ENCODE data around the gene MARS1.

Gene MARS1

DNA sequence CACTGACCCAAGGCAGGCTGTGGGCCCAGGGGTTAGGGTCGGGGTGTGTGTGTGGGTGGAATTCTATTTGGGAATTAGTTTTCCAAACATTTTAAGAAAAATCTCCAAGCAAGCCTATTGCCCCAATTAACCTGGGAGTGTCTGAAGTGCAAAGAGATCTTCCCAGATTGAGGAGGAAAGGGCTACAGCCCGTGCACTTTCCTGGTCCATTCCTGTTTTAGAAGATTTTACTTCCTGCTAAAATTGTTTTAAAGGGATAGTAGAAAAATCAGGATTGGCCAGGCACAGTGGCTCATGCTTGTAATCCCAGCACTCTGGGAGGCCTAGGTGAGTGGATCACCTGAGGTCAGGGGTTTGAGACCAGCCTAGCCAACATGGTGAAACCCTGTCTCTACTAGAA, 53.8 kb downstream of the MARS1 start:
- DNase-seq = no peak
- TF ChIP-seq GATA1 (IDR thresholded peaks at IDR 0.05; ENCODE audit: low read depth, low read length) (no peak), POLR2A (IDR thresholded peaks at IDR 0.05; ENCODE audit: low read length) (no peak)

DNA sequence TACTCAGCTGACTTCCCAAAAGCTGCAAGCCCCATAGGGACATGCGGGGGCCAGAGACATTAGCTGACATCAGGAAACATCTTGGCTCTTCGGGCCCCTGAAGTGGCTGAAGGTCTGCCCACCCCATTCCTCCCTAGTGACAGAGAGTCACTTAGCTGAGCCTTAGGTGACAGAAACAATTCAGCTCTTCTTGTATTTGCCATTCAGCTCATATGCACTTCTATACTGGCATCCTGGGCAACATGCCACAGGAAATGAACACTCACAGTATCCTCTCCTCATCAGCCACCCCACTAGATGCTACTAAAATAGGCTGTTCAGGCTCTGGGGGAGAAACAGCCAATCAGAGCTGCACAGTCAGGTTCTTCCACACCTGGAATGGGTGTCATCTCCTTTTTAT, 55.7 kb downstream of the MARS1 start:
- TF ChIP-seq POLR2A (IDR thresholded peaks at IDR 0.05; ENCODE audit: low read length) (no peak), GATA1 (IDR thresholded peaks at IDR 0.05; ENCODE audit: low read depth, low read length) (no peak)
- DNase-seq = no peak

DNA sequence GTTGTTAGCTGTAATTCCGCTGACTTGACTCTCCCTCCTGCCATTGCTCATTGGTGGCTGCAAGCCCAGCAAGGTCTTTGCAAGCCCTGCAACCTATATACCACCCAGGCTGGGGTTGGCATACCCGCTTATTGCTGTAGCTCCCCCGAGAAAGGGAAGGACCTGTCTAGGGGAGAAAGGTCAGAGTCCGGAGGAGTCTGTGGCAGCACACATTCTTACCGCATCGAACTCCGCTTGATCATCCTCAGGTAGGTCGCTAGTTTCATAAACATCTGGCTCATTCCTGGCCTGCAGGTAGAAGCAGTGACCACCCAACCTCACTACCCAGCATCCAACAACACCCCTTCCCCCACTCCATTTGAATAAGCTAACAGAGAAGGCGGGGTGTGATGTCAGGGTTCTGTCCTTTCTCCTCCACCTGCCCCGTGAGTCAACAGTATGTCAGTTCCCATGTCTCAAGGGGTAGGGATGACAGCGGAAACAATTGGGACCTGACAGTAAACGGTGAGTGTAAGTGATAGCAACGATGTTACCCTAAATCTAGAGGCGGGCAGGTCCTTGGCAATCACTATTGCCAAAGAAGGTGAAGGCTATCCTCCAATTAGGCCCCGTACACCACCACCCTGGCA, 58.1 kb downstream of the MARS1 start:
- no peak for DNase-seq
- TF ChIP-seq POLR2A (IDR thresholded peaks at IDR 0.05; ENCODE audit: low read length) (no peak), GATA1 (IDR thresholded peaks at IDR 0.05; ENCODE audit: low read depth, low read length) (no peak)

DNA sequence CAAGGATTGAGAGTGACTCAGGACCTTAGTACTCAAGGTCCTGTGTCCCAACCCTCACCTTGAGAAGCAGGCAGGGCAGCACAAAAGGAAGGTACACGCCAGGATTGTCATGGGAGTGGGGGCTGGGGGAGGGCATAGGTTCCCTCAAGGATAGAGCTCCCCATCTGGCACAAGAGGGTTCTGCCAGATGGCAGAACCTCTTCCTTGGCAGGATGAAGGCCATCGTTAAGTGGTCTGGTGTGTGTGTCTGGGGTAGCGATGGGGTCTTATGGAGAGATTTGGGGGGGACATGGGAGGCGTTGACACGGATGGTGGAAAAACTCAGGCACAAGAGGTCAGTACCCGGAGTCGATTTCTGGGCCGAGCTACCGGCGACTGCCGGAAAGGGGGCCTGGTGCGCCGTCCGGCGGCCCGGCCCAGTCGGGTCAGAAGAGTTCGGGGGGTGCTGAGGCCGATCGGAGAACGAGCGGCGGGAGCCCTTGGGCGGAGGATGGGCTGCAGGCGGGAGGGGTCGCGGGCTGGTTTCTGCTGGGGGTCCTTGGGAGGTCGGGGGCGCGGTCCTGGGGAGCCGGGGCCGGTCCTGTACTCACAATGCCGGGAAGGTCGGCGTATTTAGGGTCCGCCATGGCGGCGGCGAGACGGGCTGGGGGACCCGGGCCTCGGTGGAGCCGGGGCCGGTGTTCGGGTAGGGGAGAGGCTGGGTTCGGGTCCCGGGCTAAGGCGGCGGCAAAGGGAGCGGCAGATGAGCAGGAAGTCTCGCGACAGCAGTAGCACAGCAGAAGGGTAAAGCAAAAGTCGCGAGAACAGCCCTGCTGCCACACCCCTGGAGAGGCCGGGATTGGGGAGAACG, 58.8 kb downstream of the MARS1 start, which contains the start of gene DCTN2:
TSS of gene DCTN2 (minus strand) at position 755 of the 850 bp plus-strand sequence. CDS start at position 626, 129 bp downstream.
- no peak for TF ChIP-seq GATA1 (IDR thresholded peaks at IDR 0.05; ENCODE audit: low read depth, low read length)
- TF ChIP-seq POLR2A (IDR thresholded peaks at IDR 0.05; ENCODE audit: low read length) = peak; percentile 69
- peak; percentile 98 to 99 for DNase-seq

DNA sequence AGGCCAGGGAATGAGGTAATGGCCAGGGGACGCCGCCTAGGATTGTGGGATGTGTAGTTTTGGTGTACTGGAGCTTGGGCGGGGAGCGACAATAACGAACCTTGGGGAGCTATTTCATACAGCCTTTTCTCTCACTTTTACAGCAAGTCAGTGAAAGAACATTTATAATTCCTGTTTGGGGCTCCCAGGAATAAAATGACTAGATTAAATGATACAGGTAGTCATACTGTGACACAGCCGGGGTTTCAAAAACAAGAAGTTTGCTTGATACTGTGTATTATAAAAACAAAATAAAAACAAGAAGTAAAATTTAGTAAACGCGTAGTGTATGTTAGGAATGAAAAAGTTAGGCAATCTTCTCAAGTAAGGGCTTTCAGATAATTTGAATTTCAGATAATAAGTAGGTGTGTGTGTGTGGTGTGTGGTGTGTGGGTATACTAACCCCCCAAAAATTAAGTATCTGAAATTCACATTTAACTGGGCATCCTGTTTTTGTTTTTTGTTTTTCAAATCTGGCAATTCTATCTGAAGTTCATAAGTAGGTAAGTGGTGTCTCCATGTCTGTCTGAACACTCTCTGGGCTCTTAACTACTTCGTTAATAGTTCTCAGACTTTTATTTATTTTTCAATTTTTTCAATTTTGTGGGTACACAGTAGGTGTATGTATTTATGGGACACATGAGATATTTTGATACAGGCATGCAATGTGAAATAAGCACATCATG, 59.6 kb downstream of the MARS1 start:
- DNase-seq = no peak
- TF ChIP-seq POLR2A (IDR thresholded peaks at IDR 0.05; ENCODE audit: low read length) (peak; percentile 55), GATA1 (IDR thresholded peaks at IDR 0.05; ENCODE audit: low read depth, low read length) (no peak)

DNA sequence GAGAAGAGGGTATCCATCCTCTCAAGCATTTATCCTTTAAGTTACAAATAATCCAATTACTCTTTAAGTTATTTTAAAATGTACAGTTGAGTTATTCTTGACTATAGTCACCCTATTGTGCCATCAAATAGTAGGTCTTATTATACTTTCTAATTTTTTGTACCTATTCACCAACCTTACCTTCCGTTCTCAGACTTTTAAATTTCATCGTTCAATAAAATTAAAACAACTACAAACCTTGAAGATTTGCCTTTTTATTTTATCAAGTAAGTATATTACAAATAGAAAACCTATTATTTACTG, 60.1 kb downstream of the MARS1 start:
- TF ChIP-seq POLR2A (IDR thresholded peaks at IDR 0.05; ENCODE audit: low read length) (no peak), GATA1 (IDR thresholded peaks at IDR 0.05; ENCODE audit: low read depth, low read length) (no peak)
- no peak for DNase-seq

DNA sequence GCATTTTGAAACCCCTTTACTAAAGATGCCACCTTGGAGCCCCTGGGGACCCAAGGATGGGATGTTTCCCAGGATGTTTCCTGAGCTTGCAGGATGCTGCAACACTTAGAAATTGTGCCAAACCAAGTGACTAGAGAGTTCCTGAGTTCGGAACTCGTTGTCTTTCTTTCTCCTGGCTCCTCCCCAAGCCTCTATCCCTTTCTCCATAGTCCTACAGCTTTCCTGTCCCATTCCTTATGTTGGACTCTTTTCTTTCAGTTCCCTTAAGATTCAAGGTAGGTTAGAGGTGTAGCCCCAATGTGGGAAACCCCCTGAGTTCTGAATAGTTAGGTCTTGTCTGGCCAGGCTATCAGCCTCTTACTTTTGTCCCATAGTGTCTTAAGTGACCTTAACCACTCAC, 60.6 kb downstream of the MARS1 start:
- DNase-seq = peak in 1 of 2 experiments; percentile 59
- TF ChIP-seq GATA1 (IDR thresholded peaks at IDR 0.05; ENCODE audit: low read depth, low read length) (no peak), POLR2A (IDR thresholded peaks at IDR 0.05; ENCODE audit: low read length) (no peak)

DNA sequence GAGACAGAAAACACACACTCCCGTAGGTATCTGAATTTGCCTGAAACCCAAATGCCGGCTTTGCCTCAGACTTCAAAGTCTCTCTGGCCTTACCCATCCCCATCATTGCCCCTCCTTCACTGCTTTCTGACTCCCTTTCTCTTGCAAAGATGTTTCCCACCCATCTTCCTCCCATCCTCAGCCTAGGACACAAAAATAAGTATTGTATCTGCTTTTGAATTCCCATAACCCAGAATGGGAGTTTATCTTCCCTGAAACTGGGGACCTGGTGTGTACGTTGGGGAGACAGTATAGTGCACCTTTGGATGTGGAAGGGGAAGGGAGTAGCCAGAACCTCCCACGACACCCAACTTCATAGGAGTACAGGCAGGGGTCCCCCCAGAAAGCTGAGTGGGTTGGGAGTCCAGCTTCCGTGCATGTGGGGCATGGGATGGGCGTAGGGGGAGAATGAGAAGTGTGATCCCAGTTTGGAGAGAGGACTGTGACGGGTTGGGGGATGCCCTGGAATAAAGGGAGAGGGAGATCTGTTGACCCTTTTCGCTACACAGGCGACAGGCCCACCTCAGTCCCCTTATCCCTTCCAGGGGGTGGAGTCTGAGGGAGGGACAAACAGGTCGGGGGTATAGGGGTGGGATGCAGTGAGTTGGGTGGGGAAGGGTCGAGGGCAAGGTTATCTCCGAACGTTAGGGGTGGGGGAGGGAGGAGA, 61.5 kb downstream of the MARS1 start:
- no peak for TF ChIP-seq GATA1 (IDR thresholded peaks at IDR 0.05; ENCODE audit: low read depth, low read length)
- TF ChIP-seq POLR2A (IDR thresholded peaks at IDR 0.05; ENCODE audit: low read length) = no peak
- DNase-seq = no peak

DNA sequence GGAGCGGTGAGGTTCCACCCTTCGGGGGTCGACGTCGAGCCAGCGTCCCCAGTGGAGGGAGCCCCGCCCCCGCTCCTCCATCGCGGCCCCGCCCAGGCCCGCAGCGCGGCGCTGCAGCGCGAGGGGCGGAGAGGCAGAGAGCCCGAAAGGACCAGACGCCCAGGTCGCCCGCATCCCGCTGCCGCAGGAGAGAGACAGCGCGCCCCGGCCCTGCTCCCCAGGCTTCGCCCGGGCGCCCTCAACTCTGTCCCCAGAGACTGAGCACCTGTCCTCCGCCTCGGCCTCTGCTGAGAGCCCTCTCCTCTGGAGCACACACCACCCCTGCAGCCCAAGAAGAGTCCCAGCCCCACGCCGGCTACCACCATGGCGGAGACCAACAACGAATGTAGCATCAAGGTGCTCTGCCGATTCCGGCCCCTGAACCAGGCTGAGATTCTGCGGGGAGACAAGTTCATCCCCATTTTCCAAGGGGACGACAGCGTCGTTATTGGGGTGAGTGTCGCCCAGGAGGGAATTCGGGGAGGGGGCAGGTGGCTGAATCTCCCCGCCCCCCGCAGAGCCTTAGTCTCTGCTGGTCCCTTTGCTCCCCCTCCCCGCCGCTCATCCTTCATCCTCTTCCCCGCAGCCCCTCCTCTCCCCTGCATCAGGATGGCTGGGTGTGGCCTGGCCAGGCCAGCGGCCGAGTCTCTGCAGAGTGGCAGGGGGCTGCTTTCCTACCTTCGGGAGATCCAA, 62.2 kb downstream of the MARS1 start, which contains the start of gene KIF5A:
TSS of gene KIF5A (plus strand) at position 136 of the 732 bp plus-strand sequence. CDS start at position 364, 228 bp downstream.
- peak; percentile 30 for TF ChIP-seq POLR2A (IDR thresholded peaks at IDR 0.05; ENCODE audit: low read length)
- TF ChIP-seq GATA1 (IDR thresholded peaks at IDR 0.05; ENCODE audit: low read depth, low read length) = no peak
- DNase-seq = peak; percentile 68 to 80

DNA sequence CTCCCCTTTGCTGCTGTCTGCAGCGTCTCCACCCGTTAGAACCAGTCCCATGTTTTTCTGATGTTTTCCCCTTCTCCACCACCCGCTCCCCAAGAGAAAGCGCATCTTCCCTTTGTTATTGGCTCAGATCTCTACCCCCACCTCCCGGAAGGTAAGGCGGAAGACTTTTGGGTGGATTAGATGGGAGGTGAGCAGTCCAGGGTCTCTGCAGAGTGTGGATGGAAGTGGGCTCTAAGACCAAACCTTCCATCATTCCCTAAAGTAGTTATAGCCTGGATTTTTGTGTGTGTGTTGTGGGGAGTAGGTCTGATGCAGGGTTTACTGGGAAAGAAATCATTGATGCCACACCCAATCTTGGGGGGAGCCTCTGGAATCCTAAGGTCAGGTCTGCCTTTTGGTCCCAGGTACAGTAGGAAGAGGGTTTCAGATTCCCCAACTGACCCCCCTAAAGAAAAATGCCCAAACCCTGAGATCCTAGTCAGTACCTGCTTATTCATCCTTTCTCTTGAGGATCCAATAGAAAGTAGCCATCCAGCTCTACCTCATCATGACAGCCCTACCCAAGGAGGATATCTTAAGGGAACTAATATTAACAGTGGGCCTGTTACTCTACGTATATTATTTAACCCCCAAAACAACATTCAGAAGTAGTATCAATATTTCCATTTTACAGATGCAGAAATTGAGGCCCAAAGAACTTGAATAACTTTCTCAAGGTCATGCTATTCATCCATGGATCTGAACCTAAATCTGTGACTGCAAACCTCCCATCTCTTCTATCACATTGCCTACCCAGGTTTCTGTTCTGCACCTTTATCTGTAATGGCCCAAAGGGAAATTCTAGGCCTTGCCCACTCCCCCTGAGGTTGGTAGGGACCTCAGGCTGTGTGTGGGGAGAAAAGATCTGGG, 63.0 kb downstream of the MARS1 start:
- TF ChIP-seq GATA1 (IDR thresholded peaks at IDR 0.05; ENCODE audit: low read depth, low read length) = no peak
- TF ChIP-seq POLR2A (IDR thresholded peaks at IDR 0.05; ENCODE audit: low read length) = no peak
- peak in 1 of 2 experiments; percentile 56 for DNase-seq

DNA sequence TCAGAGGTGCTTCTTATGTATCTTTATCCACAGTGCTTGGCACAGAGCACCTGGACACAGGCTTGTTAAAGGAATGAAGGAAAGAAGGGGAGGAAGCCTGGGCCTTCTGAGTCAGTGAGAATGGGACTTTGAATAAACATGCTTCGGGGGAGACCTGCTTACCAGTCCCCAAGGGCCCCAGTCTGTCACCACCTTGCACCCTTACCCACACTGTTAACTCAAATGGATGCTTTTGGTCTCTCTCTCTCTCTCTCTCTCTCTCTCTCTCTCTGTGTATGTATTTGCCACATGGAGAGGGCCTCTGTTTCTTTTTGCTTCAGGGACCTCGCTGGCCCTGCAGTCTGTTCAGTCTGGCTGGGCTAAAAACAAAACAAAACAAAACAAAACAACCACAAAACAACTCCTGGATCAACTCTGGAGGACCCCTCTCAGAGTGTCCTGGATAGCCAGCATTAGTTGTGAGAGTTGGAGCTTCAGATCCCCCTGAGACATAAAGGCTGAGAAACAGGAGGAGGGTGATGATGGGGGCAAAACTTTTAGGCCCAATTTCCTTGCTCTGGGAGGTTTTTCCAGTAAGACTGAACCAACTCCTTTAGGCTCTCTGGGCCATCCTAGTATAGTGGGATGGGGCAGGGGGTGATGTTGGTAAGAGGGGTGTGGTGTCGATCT, 63.9 kb downstream of the MARS1 start:
- peak; percentile 66 to 68 for DNase-seq
- TF ChIP-seq GATA1 (IDR thresholded peaks at IDR 0.05; ENCODE audit: low read depth, low read length) (no peak), POLR2A (IDR thresholded peaks at IDR 0.05; ENCODE audit: low read length) (no peak)

DNA sequence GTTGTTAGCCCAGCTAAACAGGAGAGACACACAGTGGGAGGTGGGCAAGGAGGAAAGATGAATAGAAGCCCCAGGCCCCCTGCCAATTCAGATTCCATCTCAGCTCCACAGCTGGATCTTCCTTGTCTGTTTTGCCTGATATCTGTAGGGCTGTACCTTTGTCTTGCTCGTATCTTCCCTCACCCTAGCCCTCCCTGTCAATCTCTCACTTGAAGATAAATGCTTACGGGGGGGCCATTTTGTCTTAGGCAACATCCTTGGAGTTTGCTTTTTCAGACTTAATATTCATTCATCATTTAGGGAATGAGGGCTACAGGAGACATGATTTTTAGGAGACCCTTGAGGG, 64.4 kb downstream of the MARS1 start:
- DNase-seq = peak; percentile 83 to 93
- no peak for TF ChIP-seq POLR2A (IDR thresholded peaks at IDR 0.05; ENCODE audit: low read length)
- TF ChIP-seq GATA1 (IDR thresholded peaks at IDR 0.05; ENCODE audit: low read depth, low read length) = peak; percentile 53

Data from erythroblast (primary cell).